EH (cell line): ENCODE measurements around the gene GSTM2.
"Not testable (repeated sequence)": the region's sequence is repeated elsewhere in the genome, so short reads cannot be mapped to it uniquely, and the experiment has no call there.

Experiments used
- DNase-seq: peaks from one replicate; pipeline ENCODE4 v3.0.0-alpha.2; 2015; ENCODE audit warnings: low read depth

Gene GSTM2

DNA sequence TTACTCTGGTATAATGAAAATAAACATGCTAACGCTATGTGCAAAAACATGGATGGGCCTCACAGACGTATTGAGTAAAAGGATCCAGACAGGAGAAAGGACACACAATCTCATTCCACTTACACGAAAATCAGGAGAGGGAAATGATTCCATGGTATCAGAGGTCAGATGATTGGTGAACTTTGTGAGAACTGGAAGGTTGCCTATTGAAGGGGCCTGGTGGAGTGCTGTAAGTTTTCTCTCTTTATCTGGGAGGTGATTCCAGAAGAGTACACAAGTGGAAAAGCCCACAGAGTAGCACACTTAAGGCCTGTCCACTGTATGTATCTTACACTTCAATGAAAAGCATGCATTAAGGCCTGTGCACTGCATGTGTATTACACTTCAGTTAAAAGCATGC, 9.6 kb downstream of the GSTM2 start:
- no peak for DNase-seq

DNA sequence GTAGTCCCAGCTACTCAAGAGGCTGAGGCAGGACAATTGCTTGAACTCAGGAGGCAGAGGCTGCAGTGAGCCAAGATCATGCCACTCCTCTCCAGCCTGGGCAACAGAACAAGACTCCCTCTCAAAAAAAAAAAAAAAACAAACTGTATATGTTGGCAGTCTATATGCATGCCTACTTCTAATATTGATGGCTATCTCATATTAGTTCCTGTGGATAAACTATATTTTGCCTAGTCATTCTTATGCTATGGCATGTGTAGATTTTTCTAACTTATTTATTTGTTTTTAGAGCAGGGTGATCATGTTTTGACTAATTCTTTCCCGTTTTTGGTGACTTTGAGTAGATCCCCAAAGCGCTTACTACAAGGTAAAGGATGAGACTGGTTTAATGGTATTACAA, 10.8 kb downstream of the GSTM2 start:
- not testable (repeated sequence) for DNase-seq

DNA sequence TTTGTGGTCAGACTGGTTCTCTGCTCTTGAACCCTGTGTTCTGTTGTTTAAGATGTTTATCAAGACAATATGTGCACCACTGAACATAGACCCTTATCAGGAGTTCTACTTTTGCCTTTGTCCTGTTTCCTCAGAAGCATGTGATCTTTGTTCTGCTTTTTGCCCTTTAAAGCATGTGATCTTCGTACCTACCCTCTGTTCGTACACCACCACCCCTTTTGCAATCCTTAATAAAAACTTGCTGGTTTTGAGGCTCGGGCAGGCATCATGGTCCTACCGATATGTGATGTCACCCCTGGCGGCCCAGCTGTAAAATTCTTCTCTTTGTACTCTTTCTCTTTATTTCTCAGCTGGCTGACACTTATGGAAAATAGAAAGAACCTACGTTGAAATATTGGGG, 16.9 kb downstream of the GSTM2 start:
- DNase-seq, result not testable (repeated sequence)

DNA sequence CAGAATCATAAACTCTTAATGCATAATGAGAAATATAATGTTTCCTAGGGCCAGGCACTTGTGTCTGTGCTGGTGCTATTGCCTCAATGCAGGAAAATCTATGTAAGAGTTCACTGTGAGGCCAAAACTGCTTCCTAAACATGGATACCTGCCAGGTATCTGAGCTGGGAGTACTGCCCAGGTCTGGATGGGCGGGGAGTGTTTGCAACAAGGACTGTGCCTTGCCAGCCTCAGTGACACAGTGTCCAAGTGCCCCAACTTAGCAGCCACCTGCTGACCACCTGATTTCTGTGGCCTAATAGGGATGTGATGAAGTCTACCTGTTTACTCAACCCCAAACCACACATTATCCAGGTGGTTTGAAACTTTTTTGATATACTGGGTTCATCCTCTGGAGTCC, 17.5 kb downstream of the GSTM2 start:
- not testable (repeated sequence) for DNase-seq

DNA sequence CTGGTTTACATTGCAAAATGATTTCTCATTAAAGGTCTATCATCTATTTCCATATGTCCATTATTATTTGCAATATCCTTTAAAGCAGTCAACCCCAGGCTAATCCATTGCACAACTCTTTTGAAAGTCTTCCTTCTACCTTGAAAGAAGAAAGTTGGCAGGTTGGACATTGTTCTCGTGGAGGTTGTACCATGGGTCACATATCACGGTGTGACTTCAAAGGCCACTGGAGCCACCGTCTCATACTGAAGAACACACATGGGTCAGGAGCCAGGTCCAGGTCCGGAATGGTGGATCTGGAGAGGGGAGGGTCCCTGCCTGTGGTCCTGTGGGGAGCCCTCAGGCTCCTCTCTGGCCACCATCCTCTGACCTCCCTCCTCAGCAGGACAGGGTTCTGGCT, 18.0 kb downstream of the GSTM2 start:
- not testable (repeated sequence) for DNase-seq

DNA sequence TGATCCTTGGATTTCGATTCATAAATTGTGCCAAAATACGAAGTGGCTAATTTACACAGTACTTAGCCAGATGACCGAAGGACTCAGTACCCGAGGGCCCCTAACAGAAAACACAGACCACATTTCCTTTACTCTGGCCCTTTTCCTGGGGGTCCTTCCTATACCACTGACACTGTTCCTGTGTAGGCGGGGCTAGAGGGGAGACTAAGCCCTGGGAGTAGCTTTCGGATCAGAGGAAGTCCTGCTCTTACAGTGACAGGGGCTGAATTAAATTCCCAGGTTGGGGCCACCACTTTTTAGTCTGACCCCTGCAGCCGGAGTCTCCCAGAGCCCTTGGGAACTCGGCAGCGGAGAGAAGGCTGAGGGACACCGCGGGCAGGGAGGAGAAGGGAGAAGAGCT, 19.3 kb downstream of the GSTM2 start:
- DNase-seq, result not testable (repeated sequence)

DNA sequence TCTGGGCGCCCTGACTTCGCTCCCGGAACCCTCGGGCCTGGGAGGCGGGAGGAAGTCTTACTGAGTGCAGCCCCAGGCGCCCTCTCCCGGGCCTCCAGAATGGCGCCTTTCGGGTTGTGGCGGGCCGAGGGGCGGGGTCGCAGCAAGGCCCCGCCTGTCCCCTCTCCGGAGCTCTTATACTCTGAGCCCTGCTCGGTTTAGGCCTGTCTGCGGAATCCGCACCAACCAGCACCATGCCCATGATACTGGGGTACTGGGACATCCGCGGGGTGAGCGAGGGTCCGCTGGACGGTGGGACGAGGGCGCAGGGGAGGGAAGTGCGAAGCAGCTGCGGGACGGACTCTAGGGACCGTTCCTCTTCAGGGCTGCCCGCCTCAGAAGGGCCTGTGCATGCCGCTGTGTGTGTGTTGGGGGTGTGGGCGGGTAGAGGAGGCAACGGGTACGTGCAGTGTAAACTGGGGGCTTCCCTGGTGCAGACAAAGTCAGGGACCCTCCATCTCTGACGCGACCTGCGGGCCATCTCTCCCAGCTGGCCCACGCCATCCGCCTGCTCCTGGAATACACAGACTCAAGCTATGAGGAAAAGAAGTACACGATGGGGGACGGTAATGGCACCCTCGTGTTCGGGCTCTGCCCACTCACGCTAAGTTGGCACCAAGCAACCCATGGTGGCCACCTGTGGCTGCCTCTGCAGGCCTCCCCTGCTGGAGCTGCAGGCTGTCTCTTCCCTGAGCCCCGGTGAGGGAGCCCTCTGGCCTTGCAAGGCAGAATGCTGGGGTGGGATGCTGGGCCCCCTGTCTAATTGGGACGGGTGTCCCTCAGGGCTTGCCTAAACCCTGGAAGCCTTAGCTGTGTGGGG, 20.0 kb downstream of the GSTM2 start, which contains the start of gene GSTM1:
Gene GSTM1 (plus strand): TSS at position 177 of the 859 bp plus-strand sequence. CDS start 57 bp downstream, at position 234.
- no peak for DNase-seq

- DNase-seq, result no peak
These were observed 22.1 kb downstream of the GSTM2 start for GRCh38 chr1:109689844-109690405.

DNA sequence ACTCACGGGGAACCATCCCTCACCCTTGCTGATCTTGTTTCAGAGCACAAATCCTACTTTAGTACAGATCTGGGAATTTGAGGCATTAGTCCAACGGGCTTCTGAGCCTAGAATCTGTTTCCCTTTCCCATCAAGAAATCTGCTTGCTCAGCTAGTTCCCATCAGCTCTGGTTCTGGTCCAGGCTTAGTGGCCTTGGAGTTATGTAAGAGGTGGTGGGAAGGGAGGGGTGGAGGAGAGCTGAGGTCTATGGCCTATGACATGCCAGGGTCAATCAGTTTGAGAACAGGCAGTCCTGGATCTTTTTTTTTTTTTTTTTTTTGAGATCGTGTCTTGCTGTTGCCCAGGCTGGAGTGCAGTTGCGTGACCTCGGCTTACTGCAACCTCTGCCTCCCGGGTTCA, 23.9 kb downstream of the GSTM2 start:
- no peak for DNase-seq

GRCh38 chr1:109694400-109694799, 26.5 kb downstream of the GSTM2 start:
- DNase-seq, result not testable (repeated sequence)

DNA sequence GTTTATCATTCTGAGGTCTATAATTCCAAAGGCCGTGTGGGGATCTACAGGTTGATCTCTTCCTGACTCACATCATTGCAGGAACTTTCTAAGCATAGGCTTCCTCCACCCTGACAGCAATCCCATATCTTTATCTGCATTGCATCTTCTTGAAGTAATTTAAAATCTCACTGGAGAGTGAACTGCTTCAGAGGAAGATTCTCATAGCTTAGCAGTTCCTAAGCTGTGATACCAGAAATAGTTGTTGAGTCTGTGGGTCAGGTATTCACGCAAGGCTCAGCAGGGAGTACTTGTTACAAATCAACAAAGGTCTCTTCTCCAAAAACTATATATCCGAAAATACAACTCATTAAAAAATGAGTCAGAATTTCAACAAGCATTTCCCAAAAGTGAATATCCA, 27.3 kb downstream of the GSTM2 start:
- not testable (repeated sequence) for DNase-seq

DNA sequence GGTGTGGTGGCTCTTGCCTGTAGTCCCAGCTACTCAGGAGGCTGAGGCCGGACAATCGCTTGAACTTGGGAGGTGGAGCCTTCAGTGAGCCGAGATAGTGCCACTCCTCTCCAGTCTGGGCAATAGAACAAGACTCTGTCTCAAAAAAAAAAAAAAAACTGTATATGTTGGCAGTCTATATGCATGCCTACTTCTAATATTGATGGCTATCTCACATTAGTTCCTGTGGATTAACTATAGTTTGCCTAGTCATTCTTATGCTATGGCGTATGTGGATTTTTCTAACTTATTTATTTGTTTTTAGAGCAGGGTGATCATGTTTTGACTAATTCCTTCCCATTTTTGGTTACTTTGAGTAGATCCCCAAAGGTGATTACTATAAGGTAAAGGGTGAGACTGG, 29.2 kb downstream of the GSTM2 start:
- DNase-seq, result no peak

GRCh38 chr1:109697861-109698260, 30.0 kb downstream of the GSTM2 start:
- not testable (repeated sequence) for DNase-seq

- DNase-seq, result not testable (repeated sequence)
These were observed 35.1 kb downstream of the GSTM2 start for GRCh38 chr1:109702940-109703339.

DNA sequence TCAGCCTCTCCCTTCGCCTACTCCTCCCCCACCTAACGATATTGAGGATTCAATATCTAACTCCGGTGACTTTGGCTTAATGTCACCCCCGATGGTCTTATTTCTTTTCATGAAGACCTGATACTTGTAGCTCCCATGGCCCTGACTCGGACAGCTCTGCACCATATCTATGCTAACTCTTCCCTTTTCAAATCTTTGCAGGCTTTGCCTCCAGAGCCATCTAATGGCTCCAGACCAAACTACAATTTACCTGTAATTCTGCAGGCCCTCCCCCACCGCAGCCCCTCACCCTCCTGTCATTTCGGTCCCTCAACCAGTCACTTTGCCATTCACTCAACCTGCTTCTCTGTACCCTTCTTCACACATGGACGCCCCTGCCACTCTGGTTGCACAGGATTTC, 36.3 kb downstream of the GSTM2 start:
- DNase-seq, result no peak

DNA sequence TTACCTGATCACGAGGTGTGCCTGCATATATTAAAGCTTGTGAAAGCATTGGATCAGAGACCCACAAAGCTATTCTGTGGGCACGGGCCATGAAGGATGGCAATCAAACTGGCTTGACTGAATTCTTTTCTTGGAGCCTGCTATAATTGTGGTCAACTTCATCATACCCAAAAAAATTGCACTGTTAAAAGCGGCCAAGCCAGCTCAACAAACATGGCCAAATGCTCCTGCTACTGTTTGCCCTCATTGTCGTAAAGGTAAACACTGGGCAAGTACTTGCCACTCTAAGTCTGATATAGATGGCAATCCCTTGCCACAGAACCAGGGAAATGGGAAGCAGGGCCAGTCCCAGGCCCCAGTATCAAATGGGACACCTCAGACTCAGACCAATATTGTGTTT, 37.6 kb downstream of the GSTM2 start:
- no peak for DNase-seq

DNA sequence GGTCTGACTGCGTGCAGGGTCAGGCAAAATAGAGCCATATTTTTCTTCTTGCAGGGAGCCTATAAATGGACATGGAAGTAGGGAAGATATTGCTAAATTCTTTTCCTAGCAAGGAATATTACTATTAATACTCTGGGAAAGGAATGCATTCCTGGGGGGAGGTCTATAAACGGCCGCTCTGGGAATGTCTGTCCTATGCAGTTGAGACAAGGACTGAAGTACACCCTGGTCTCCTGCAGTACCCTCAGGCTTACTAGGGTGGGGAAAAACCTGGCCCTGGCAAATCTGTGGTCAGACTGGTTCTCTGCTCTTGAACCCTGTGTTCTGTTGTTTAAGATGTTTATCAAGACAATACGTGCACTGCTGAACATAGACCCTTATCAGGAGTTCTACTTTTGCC, 41.1 kb downstream of the GSTM2 start:
- not testable (repeated sequence) for DNase-seq

DNA sequence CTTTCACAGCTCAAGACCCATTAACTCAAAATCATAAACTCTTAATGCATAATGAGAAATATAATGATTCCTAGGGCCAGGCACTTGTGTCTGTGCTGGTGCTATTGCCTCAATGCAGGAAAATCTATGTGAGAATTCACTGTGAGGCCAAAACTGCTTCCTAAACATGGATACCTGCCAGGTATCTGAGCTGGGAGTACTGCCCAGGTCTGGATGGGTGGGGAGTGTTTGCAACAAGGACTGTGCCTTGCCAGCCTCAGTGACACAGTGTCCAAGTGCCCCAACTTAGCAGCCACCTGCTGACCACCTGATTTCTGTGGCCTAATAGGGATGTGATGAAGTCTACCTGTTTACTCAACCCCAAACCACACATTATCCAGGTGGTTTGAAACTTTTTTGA, 42.0 kb downstream of the GSTM2 start:
- not testable (repeated sequence) for DNase-seq

DNA sequence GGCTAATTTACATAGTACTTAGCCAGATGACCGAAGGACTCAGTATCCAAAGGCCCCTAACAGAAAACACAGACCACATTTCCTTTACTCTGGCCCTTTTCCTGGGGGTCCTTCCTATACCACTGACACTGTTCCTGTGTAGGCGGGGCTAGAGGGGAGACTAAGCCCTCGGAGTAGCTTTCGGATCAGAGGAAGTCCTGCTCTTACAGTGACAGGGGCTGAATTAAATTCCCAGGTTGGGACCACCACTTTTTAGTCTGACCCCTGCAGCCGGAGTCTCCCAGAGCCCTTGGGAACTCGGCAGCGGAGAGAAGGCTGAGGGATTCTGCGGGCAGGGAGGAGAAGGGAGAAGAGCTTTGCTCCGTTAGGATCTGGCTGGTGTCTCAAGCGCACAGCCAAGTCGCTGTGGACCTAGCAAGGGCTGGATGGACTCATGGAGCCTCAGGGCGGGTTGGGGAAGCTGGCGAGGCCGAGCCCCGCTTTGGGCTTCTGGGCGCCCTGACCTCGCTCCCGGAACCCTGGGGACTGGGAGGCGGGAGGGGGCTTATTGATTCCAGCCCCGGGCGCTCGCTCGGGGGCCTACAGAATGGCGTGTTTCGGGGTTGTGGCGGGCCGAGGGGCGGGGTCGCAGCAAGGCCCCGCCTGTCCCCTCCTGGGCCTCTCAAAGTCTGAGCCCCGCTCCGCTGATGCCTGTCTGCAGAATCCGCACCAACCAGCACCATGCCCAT, 43.9 kb downstream of the GSTM2 start, which contains the start of gene GSTM5:
Gene GSTM5 (plus strand): TSS at position 659 of the 728 bp plus-strand sequence. CDS start 62 bp downstream, at position 721.
- DNase-seq, result not testable (repeated sequence)

GRCh38 chr1:109712321-109712864, 44.5 kb downstream of the GSTM2 start:
- no peak for DNase-seq

DNA sequence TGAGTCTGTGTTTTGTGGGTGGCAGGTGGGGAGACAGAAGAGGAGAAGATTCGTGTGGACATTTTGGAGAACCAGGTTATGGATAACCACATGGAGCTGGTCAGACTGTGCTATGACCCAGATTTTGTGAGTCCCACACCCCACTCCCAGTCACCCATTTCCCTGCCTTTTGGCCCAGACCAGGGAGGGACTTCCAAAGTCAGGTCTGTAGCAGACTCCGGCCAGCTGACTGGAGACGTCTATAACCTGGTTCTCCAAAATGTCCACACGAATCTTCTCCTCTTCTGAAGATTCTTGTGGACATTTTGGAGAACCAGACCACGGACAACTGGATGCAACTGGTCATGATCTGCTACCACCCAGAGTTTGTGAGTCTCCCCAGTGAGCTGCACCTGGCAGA, 45.8 kb downstream of the GSTM2 start:
- no peak for DNase-seq

- no peak for DNase-seq
These were observed 47.0 kb downstream of the GSTM2 start for GRCh38 chr1:109714661-109715372.
